ENCODE data around the gene UBQLN4.
A peak's percentile ranks its signal among the peaks of the same experiment; 100 is the strongest.

UBQLN4 gene

GRCh38 chr1:156053768-156054499 is at the start of gene UBQLN4:
UBQLN4 (minus strand) TSS chr1:156053798; CDS start chr1:156053701, 97 bp downstream.
- DNase-seq, result peak; percentile 62

- no peak for DNase-seq
Measured at GRCh38 chr1:156102633-156103511, 49.3 kb upstream of the UBQLN4 start.

GRCh38 chr1:156101880-156102279 is 48.3 kb upstream of the UBQLN4 start:
- DNase-seq, result no peak

- no peak for DNase-seq
Measured at GRCh38 chr1:156100205-156100995, 46.8 kb upstream of the UBQLN4 start.

- no peak for DNase-seq
Measured at GRCh38 chr1:156099282-156099681, 45.7 kb upstream of the UBQLN4 start.

GRCh38 chr1:156098784-156099183 is 45.2 kb upstream of the UBQLN4 start:
- no peak for DNase-seq

- DNase-seq, result no peak
Measured at GRCh38 chr1:156097499-156098178, 44.0 kb upstream of the UBQLN4 start.

- DNase-seq, result peak; percentile 77
Measured at GRCh38 chr1:156096640-156097391, 43.2 kb upstream of the UBQLN4 start.

GRCh38 chr1:156095906-156096508 is 42.4 kb upstream of the UBQLN4 start:
- DNase-seq, result no peak

- DNase-seq, result no peak
Measured at GRCh38 chr1:156091610-156092009, 38.0 kb upstream of the UBQLN4 start.

- DNase-seq, result no peak
Measured at GRCh38 chr1:156090840-156091188, 37.2 kb upstream of the UBQLN4 start.

GRCh38 chr1:156090138-156090839 is 36.7 kb upstream of the UBQLN4 start:
- DNase-seq, result no peak

- DNase-seq, result no peak
Measured at GRCh38 chr1:156089704-156090103, 36.1 kb upstream of the UBQLN4 start.

GRCh38 chr1:156086256-156086662 is 32.7 kb upstream of the UBQLN4 start:
- no peak for DNase-seq

- no peak for DNase-seq
Measured at GRCh38 chr1:156083800-156084790, 30.5 kb upstream of the UBQLN4 start.

- DNase-seq, result no peak
Measured at GRCh38 chr1:156082309-156083091, 28.9 kb upstream of the UBQLN4 start, which contains the start of gene MEX3A. MEX3A (minus strand) TSS chr1:156082465; CDS start chr1:156081998, 467 bp downstream.

GRCh38 chr1:156081917-156082308 is 28.3 kb upstream of the UBQLN4 start:
- DNase-seq, result no peak

GRCh38 chr1:156081180-156081916 is 27.8 kb upstream of the UBQLN4 start:
- DNase-seq, result no peak

Measured in GOT3 (cell line).